H9 (cell line): Measurements from ENCODE around the gene CSRNP3. TPM values are rescaled to one million over a fixed set of nuclear protein-coding genes. Genes with fewer than 3 reads are reported as not detected.

Experiments
- DNase-seq: peaks from one replicate; pipeline ENCODE4 v3.0.0-alpha.2; 2017
- H2AFZ ChIP-seq: one replicate; pipeline ENCODE4 v1.6.1; 2013; ENCODE audit warnings: mild to moderate bottlenecking, low read length, control low read depth, moderate library complexity
- H2AK5ac ChIP-seq: 2 replicates; pipeline ENCODE4 v1.6.1; 2013; ENCODE audit warnings: low read length, control low read depth, mixed read lengths; ENCODE audit not compliant: insufficient read length
- H2BK120ac ChIP-seq: one replicate; pipeline ENCODE4 v1.6.1; 2013; ENCODE audit warnings: low read depth, mild to moderate bottlenecking, low read length, control low read depth, inconsistent platforms; ENCODE audit not compliant: poor library complexity, severe bottlenecking
- H2BK12ac ChIP-seq: 2 replicates; pipeline ENCODE4 v1.6.1; 2013; ENCODE audit warnings: low read length, control low read depth, mixed read lengths, low read depth; ENCODE audit not compliant: insufficient read length
- H2BK15ac ChIP-seq: 2 replicates; pipeline ENCODE4 v1.6.1; 2013; ENCODE audit warnings: low read depth, low read length, control low read depth
- H2BK20ac ChIP-seq: one replicate; pipeline ENCODE4 v1.6.1; 2013; ENCODE audit warnings: low read depth, mild to moderate bottlenecking, low read length, control low read depth, inconsistent platforms; ENCODE audit not compliant: poor library complexity, severe bottlenecking
- H2BK5ac ChIP-seq: 2 replicates; pipeline ENCODE4 v1.6.1; 2013; ENCODE audit warnings: low read length, control low read depth, mixed read lengths; ENCODE audit not compliant: insufficient read length
- H3K14ac ChIP-seq: 2 replicates; pipeline ENCODE4 v1.6.1; 2013; ENCODE audit warnings: low read length, control low read depth; ENCODE audit not compliant: insufficient read depth
- H3K18ac ChIP-seq: 2 replicates; pipeline ENCODE4 v1.6.1; 2013; ENCODE audit warnings: low read depth, mild to moderate bottlenecking, mixed read lengths, low read length, control low read depth; ENCODE audit not compliant: insufficient read length
- H3K23ac ChIP-seq: 2 replicates; pipeline ENCODE4 v1.6.1; 2013; ENCODE audit warnings: low read length, control low read depth, mixed read lengths, low read depth; ENCODE audit not compliant: insufficient read length
- H3K23me2 ChIP-seq: 2 replicates; pipeline ENCODE4 v1.6.1; 2013; ENCODE audit warnings: low read depth, mild to moderate bottlenecking, mixed read lengths, low read length, control low read depth; ENCODE audit not compliant: insufficient read length, poor library complexity, severe bottlenecking
- H3K27ac ChIP-seq: 2 replicates; pipeline ENCODE4 v1.5.1; 2013; ENCODE audit warnings: low read length, control low read depth, mixed read lengths, low read depth; ENCODE audit not compliant: insufficient read length
- H3K27me3 ChIP-seq: 2 replicates; pipeline ENCODE4 v1.6.1; 2013; ENCODE audit warnings: low read length, control low read depth, inconsistent platforms; ENCODE audit not compliant: insufficient read depth
- H3K4ac ChIP-seq: 2 replicates; pipeline ENCODE4 v1.6.1; 2013; ENCODE audit warnings: low read depth, mild to moderate bottlenecking, control low read depth, inconsistent platforms, low read length, moderate library complexity
- H3K4me1 ChIP-seq: 2 replicates; pipeline ENCODE4 v1.6.1; 2013; ENCODE audit warnings: low read length, control low read depth, inconsistent platforms; ENCODE audit not compliant: insufficient read depth
- H3K4me2 ChIP-seq: 2 replicates; pipeline ENCODE4 v1.6.1; 2013; ENCODE audit warnings: low read length, control low read depth, mixed read lengths; ENCODE audit not compliant: insufficient read length, insufficient read depth
- H3K56ac ChIP-seq: 2 replicates; pipeline ENCODE4 v1.6.1; 2013; ENCODE audit warnings: low read depth, mild to moderate bottlenecking, mixed read lengths, low read length, control low read depth; ENCODE audit not compliant: insufficient read length
- H3K79me1 ChIP-seq: 2 replicates; pipeline ENCODE4 v1.6.1; 2013; ENCODE audit warnings: low read depth, mild to moderate bottlenecking, moderate library complexity, low read length, control low read depth, inconsistent platforms; ENCODE audit not compliant: insufficient read depth, poor library complexity, severe bottlenecking
- H3K79me2 ChIP-seq: 2 replicates; pipeline ENCODE4 v1.6.1; 2013; ENCODE audit warnings: low read length, control low read depth, inconsistent platforms; ENCODE audit not compliant: insufficient read depth
- H3K9ac ChIP-seq: 2 replicates; pipeline ENCODE4 v1.6.1; 2013; ENCODE audit warnings: low read length, control low read depth, mixed read lengths; ENCODE audit not compliant: insufficient read length; ENCODE audit errors: extremely low read depth
- H3K9me3 ChIP-seq: one replicate; pipeline ENCODE4 v1.6.1; 2013; ENCODE audit warnings: low read depth, low read length, inconsistent platforms; ENCODE audit not compliant: control insufficient read depth
- H3T11ph ChIP-seq: one replicate; pipeline ENCODE4 v1.6.1; 2013; ENCODE audit warnings: mild to moderate bottlenecking, low read length, control low read depth, inconsistent platforms
- H4K20me1 ChIP-seq: one replicate; pipeline ENCODE4 v1.6.1; 2013; ENCODE audit not compliant: control insufficient read depth, insufficient read length, insufficient read depth
- H4K5ac ChIP-seq: 2 replicates; pipeline ENCODE4 v1.6.1; 2013; ENCODE audit warnings: low read depth, mild to moderate bottlenecking, mixed read lengths, low read length, control low read depth; ENCODE audit not compliant: insufficient read length
- H4K8ac ChIP-seq: replicated peaks from 2 replicates; pipeline ENCODE4 v1.6.1; 2013; ENCODE audit warnings: low read length, control low read depth, mixed read lengths, low read depth; ENCODE audit not compliant: insufficient read length
- H4K91ac ChIP-seq: 2 replicates; pipeline ENCODE4 v1.6.1; 2013; ENCODE audit warnings: low read depth, mild to moderate bottlenecking, moderate library complexity, mixed read lengths, low read length, control low read depth; ENCODE audit not compliant: insufficient read length
- H3K27ac Mint-ChIP-seq, 3 experiments: 2 replicates in 2 of 3; 3 replicates in 1 of 3; pipeline ENCODE4 v1.8.0; 2020 to 2021; ENCODE audit warnings: mixed read lengths in 3 of 3, mild to moderate bottlenecking in 1 of 3, moderate library complexity in 1 of 3
- H3K27me3 Mint-ChIP-seq: 2 replicates; pipeline ENCODE4 v1.8.0; 2021; ENCODE audit warnings: low read depth, mild to moderate bottlenecking, moderate library complexity, mixed read lengths
- H3K36me3 Mint-ChIP-seq, 3 experiments: 2 replicates in 2 of 3; 3 replicates in 1 of 3; pipeline ENCODE4 v1.8.0; 2020 to 2021; ENCODE audit warnings: low read depth in 3 of 3, mixed read lengths in 3 of 3; ENCODE audit not compliant: insufficient read depth in 1 of 3
- H3K4me1 Mint-ChIP-seq, 2 experiments: 2 replicates each; pipeline ENCODE4 v1.8.0; 2020; ENCODE audit warnings: mixed read lengths in 2 of 2
- H3K4me3 Mint-ChIP-seq, 2 experiments: 2 replicates in 1 of 2; 3 replicates in 1 of 2; pipeline ENCODE4 v1.8.0; 2020 to 2021; ENCODE audit warnings: mild to moderate bottlenecking in 2 of 2, mixed read lengths in 2 of 2, moderate library complexity in 1 of 2
- H3K9me3 Mint-ChIP-seq, 2 experiments: 2 replicates in 1 of 2; 3 replicates in 1 of 2; pipeline ENCODE4 v1.8.0; 2020; ENCODE audit warnings: mild to moderate bottlenecking in 2 of 2, mixed read lengths in 2 of 2, moderate library complexity in 1 of 2
- WGBS: extraction: QIAGEN DNeasy Blood & Tissue Kit; methylation state at CpG from one replicate; pipeline ENCODE4 v1.1.7; 2013; ENCODE audit warnings: missing lambda C conversion rate, low lambda C conversion rate, mixed read lengths; ENCODE audit not compliant: insufficient read length; ENCODE audit errors: extremely low coverage; 5-methylcytosine and 5-hydroxymethylcytosine counted together
- total RNA-seq: library from RNA; stranded (reverse); gene quantifications from 2 replicates; pipeline ENCODE4 v1.2.1, GENCODE V29; 2021
- TF ChIP-seq, protein P1 (sequence below): fragments of 200-600 bp; sonication (generic); conservative IDR thresholded peaks from 3 replicates; pipeline ENCODE4 v1.8.0; 2021; ENCODE audit warnings: antibody characterized with exemption, mild to moderate bottlenecking

Gene CSRNP3
- total RNA-seq, 1 experiment from 2014 or later: 3.6 TPM

DNA sequence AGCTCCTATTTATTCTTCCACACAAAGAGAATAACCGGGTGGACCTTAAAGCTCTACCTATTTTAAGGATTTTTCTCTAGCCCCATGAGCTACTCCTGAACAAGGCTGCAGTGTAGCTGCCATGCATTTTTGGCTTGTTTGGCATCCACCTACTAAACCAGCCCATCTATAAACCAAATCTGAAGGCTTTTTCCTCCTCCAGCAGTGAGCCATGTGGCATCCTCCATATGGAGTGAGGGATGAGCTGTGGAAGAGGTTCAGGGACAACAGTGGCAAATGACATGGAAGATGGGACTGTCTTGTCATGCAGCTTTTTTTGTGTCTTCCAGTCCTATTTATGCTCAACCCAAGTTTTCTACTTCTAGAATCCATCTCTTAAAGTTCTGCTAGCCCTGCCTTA, 224.3 kb downstream of the CSRNP3 start:
- H2BK15ac ChIP-seq: no peak overlapping the region
- H3K9me3 ChIP-seq: no peaks in the 10 kb centered on the region
- WGBS: no CpG with 5 or more reads among the region's 1 CpG
- H4K5ac ChIP-seq: no peak overlapping the region
- H3K14ac ChIP-seq: no peak overlapping the region
- H4K91ac ChIP-seq: no peak overlapping the region
- Mint-ChIP-seq H3K27ac (no peak overlapping the region; a peak in 1 of 7 replicates), H3K4me1 (peaks cover 30 to 35% of the 10 kb centered on the region in 2 experiments), H3K36me3 (peaks cover 0 to 2% (median 0%) of the 10 kb centered on the region in 3 experiments; a peak in 2 of 7 replicates), H3K4me3 (no peak overlapping the region), H3K9me3 (peaks cover 0 to 3% of the 10 kb centered on the region in 2 experiments; a peak in 1 of 5 replicates), H3K27me3 (no peaks in the 10 kb centered on the region)
- no peak overlapping the region for H2BK12ac ChIP-seq
- no peak overlapping the region for H3T11ph ChIP-seq
- H3K4me1 ChIP-seq: peaks cover 9% of the 10 kb centered on the region; the same call in 1 of the 2 replicates
- H2BK5ac ChIP-seq: no peak overlapping the region
- H2BK120ac ChIP-seq: no peak overlapping the region
- DNase-seq: no peak
- H3K23me2 ChIP-seq: no peaks in the 10 kb centered on the region
- no peak overlapping the region for H3K9ac ChIP-seq
- no peak overlapping the region for H4K8ac ChIP-seq
- no peaks in the 10 kb centered on the region for H3K27me3 ChIP-seq
- no peak overlapping the region for H3K4me2 ChIP-seq
- H3K27ac ChIP-seq: no peak overlapping the region
- no peaks in the 10 kb centered on the region for H3K79me1 ChIP-seq
- H2BK20ac ChIP-seq: no peak overlapping the region
- no peak overlapping the region for H3K23ac ChIP-seq
- H2AFZ ChIP-seq: no peak overlapping the region
- no peak overlapping the region for H3K18ac ChIP-seq
- H3K79me2 ChIP-seq: no peaks in the 10 kb centered on the region
- H3K56ac ChIP-seq: no peak overlapping the region
- no peak overlapping the region for H3K4ac ChIP-seq
- H4K20me1 ChIP-seq: no peaks in the 10 kb centered on the region
- H2AK5ac ChIP-seq: no peak overlapping the region
- TF ChIP-seq, protein P1, sequence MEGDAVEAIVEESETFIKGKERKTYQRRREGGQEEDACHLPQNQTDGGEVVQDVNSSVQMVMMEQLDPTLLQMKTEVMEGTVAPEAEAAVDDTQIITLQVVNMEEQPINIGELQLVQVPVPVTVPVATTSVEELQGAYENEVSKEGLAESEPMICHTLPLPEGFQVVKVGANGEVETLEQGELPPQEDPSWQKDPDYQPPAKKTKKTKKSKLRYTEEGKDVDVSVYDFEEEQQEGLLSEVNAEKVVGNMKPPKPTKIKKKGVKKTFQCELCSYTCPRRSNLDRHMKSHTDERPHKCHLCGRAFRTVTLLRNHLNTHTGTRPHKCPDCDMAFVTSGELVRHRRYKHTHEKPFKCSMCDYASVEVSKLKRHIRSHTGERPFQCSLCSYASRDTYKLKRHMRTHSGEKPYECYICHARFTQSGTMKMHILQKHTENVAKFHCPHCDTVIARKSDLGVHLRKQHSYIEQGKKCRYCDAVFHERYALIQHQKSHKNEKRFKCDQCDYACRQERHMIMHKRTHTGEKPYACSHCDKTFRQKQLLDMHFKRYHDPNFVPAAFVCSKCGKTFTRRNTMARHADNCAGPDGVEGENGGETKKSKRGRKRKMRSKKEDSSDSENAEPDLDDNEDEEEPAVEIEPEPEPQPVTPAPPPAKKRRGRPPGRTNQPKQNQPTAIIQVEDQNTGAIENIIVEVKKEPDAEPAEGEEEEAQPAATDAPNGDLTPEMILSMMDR: no peak
